ENCODE data around the gene DYNC1I2.

The DYNC1I2 gene

DNA sequence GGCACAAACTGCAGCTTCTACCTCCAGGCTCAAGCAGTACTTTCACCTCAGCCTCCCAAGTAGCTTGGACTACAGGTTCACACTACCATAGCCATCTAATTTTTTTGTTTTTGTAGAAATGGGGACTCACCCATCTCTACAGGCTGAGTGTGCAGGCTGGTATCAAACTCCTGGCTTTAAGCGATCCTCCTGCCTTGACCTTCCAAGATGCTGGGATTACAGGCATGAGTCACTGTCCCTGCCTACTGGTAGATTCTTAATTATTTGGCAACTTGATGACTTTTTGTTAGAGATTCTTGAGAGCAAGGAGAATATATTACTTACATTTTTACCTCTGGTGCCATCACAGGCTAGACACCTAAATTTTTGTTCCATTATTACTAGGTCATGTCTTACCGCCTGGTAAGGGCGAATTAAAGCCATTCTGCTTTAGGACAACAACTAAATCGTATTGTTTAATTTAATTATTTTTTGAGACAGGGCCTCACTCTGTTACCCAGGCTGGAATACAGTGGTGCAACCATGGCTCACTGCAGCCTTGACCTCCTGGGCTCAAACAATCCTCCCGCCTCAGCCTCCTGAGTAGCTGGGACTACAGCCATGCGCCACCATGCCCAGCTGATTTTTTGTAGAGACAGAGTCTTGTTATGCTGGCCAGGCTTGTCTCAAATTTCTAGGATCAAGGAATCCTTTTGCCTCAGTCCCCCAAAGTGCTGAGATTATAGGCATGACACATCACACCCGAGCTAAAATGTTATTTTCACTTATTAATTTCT is 15.7 kb downstream of the DYNC1I2 start:
- H3K9me3 Mint-ChIP-seq: no peaks in the 10 kb centered on the region
- H3K27me3 Mint-ChIP-seq: no peaks in the 10 kb centered on the region
- no peak overlapping the region for H3K4me3 Mint-ChIP-seq
- DNase-seq: no peak
- H3K27ac Mint-ChIP-seq: no peak overlapping the region
- H3K4me1 Mint-ChIP-seq: peaks cover 5 to 11% of the 10 kb centered on the region in 2 donors
- no peak for ATAC-seq (replicated peaks)
- H3K36me3 Mint-ChIP-seq: peaks cover 8 to 17% of the 10 kb centered on the region in 2 donors

DNA sequence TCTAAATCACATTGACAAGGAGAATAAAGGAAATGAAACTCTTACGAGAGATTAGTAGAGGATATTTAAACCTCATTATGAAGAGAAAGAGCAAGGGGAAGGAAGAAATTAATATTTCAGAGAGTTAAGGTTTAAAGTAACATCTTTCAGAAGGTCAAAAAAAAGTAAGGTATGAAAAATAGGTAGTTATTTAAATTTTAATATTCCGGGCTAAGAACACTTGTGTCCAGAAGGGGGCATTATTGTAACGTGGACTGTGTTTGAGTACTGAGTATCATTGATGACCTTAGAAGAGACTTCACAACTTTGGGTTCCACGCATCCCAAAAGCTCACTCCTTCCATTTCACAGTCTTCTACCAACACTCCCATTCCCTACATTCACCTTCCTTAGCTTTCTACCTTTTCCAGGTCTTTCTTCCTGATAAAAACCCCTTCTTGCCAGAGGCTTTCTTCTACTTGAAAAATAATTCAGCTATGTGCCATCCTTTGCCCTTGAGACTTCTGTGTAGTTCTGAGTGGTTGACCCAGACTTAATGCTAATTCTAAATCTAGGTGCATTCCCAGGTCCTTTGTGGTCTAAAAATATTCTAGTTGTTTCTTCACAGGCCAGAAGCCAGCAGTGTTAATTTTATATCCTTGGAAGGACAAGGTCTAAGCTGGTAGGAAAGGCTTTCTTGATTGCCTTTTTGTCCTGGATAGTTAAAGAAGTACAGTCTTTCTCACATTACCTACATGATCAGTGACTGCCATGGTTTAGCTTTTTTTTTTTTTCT is 16.5 kb downstream of the DYNC1I2 start:
- peak overlapping the region in 1 of 2 donors; percentile 26 for H3K4me3 Mint-ChIP-seq
- H3K4me1 Mint-ChIP-seq: peaks cover 5 to 11% of the 10 kb centered on the region in 2 donors
- H3K27me3 Mint-ChIP-seq: no peaks in the 10 kb centered on the region
- no peaks in the 10 kb centered on the region for H3K9me3 Mint-ChIP-seq
- H3K36me3 Mint-ChIP-seq: peaks cover 8 to 17% of the 10 kb centered on the region in 2 donors
- ATAC-seq (replicated peaks): peak; percentile 69 to 79
- no peak overlapping the region for H3K27ac Mint-ChIP-seq
- no peak for DNase-seq

DNA sequence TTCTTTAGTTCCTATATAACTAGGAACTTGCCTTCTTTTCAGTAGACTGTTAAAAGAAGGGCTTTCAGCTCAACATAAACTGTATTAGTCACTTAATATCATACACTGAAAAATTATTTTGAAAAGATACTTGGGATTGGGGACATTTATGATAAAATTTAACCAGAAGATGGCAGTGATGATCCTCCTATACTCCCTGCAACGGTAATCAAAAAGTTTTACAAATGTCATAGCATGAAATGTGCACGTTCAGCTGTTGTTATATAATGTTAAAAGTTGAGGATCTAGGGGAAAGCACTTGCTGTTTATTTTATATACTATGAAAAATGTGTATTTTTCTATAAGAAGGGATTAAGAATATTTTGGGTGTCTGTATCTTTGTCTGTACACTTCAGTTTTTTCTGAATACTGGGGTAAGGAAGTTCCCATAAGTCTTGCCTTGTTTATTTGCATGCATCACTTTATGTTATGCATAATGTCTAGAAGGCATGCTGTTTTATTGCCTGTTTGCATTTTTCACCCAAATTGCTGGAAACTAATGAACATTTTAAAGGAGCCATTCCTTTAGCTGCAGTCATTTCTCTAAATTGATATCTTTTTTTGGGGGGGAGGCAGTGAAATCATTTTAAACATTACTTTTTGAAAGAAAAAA is 19.0 kb downstream of the DYNC1I2 start:
- no peaks in the 10 kb centered on the region for H3K27me3 Mint-ChIP-seq
- no peak overlapping the region for H3K4me3 Mint-ChIP-seq
- no peak overlapping the region for H3K27ac Mint-ChIP-seq
- peaks cover 5 to 11% of the 10 kb centered on the region in 2 donors for H3K4me1 Mint-ChIP-seq
- DNase-seq (no peak), ATAC-seq (replicated peaks) (no peak)
- H3K36me3 Mint-ChIP-seq: peaks cover 9% of the 10 kb centered on the region in 2 donors
- H3K9me3 Mint-ChIP-seq: no peaks in the 10 kb centered on the region

DNA sequence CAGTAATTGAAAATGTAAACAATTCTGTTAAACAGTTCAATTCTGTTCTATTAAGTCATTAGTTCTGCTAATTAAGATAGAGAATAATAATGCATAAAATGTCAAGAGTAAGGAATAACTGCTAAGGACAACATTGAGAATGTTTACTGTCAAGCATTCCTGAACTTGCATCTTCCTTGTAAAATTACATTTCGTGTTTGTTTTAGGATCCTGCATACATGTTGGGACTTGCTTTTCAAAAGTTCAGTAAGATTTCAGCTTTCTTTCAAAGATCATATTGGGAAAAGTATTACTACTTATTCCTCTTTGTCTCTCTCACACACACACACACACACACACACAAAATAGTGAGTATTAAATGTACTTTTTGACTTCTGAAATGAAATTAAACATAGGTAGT is 20.5 kb downstream of the DYNC1I2 start:
- no peaks in the 10 kb centered on the region for H3K27me3 Mint-ChIP-seq
- ATAC-seq (replicated peaks) (no peak), DNase-seq (no peak)
- H3K4me3 Mint-ChIP-seq: no peak overlapping the region
- no peak overlapping the region for H3K27ac Mint-ChIP-seq
- H3K36me3 Mint-ChIP-seq: peaks cover 9 to 10% of the 10 kb centered on the region in 2 donors
- no peaks in the 10 kb centered on the region for H3K9me3 Mint-ChIP-seq
- H3K4me1 Mint-ChIP-seq: peaks cover 5 to 11% of the 10 kb centered on the region in 2 donors

DNA sequence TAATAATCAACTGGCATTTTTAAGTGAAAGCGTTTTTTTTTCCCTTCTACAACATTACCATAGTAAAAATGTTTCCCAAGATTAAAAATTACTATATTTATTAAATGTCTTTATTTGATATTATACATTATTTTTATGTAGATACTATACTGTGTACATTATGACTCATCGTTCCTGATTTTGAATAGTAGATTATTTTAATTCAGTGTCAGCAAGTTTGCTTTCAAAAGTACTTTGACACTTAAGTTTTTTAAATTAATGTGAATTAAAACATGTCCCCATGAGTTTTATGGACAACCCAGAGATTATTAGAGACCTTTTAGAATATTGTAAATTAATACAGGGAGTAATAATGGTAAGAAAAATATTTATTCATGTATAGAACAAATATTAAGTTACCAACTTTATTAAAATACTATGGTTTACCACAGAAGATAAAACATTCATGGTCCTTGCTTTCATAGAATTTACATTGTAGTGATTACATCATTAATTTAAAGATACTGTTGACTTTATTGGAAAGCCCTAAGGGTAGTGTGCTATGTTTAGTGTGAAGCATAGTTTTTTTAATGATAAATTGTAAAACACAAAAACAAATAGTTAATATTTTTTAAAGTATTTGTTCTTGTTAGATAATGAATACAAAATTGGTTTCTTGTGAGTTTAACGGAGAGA is 21.9 kb downstream of the DYNC1I2 start:
- Mint-ChIP-seq H3K27ac (no peak overlapping the region), H3K4me1 (no peaks in the 10 kb centered on the region), H3K9me3 (no peaks in the 10 kb centered on the region), H3K36me3 (peaks cover 4 to 7% of the 10 kb centered on the region in 2 donors), H3K4me3 (no peak overlapping the region), H3K27me3 (no peaks in the 10 kb centered on the region)
- DNase-seq (no peak), ATAC-seq (replicated peaks) (no peak)

- no peaks in the 10 kb centered on the region for H3K9me3 Mint-ChIP-seq
- no peaks in the 10 kb centered on the region for H3K4me1 Mint-ChIP-seq
- peaks cover 9 to 12% of the 10 kb centered on the region in 2 donors for H3K36me3 Mint-ChIP-seq
- no peak overlapping the region for H3K27ac Mint-ChIP-seq
- DNase-seq (no peak), ATAC-seq (replicated peaks) (no peak)
- H3K4me3 Mint-ChIP-seq: no peak overlapping the region
- no peaks in the 10 kb centered on the region for H3K27me3 Mint-ChIP-seq
Measured at GRCh38 chr2:171711351-171711750, 24.1 kb downstream of the DYNC1I2 start.

DNA sequence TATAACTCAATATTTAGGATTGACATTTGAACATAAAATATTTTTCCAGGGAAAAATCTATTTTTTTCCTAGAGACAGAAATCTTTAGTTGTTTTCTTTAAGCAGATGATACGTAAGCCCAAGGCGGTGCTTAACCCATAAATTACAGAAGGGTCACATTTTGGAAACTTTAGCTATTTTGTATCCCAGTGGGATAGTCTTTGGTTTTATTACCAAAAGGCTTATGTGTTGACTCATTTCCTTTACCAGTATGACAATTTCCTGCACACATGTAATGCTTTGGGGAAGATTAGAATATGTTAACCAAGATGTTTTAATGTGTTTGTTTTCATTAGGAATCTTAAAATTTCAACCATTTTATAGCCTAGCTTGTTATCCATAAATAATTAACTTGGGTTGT is 24.8 kb downstream of the DYNC1I2 start:
- Mint-ChIP-seq H3K4me3 (no peak overlapping the region), H3K36me3 (peaks cover 9 to 12% of the 10 kb centered on the region in 2 donors), H3K27me3 (no peaks in the 10 kb centered on the region), H3K9me3 (no peaks in the 10 kb centered on the region), H3K4me1 (no peaks in the 10 kb centered on the region), H3K27ac (no peak overlapping the region)
- DNase-seq (no peak), ATAC-seq (replicated peaks) (no peak)

DNA sequence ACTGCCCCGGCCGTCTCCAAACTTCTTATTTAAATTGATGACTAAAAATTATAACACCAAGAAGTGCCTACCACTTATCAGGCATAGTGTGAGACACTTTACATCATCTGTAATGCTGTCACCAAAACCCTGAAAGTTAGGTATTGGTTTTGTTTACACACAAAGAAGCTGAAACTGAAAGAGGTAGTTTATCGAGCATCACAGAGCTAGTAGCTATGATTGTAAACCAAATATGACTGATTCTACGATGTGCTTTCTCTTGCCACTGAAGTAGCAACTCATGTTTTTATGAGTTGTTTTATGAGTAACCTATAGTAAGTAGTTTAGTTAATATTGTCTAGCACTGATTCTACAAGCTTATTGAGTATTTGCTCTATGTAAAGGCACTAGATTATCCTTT is 31.5 kb downstream of the DYNC1I2 start:
- H3K4me3 Mint-ChIP-seq: no peak overlapping the region
- H3K36me3 Mint-ChIP-seq: peaks cover 9 to 25% of the 10 kb centered on the region in 2 donors
- DNase-seq (no peak), ATAC-seq (replicated peaks) (no peak)
- H3K9me3 Mint-ChIP-seq: no peaks in the 10 kb centered on the region
- H3K27ac Mint-ChIP-seq: no peak overlapping the region
- H3K4me1 Mint-ChIP-seq: no peaks in the 10 kb centered on the region
- no peaks in the 10 kb centered on the region for H3K27me3 Mint-ChIP-seq

- Mint-ChIP-seq H3K27me3 (no peaks in the 10 kb centered on the region), H3K4me1 (no peaks in the 10 kb centered on the region), H3K4me3 (no peak overlapping the region), H3K27ac (no peak overlapping the region), H3K36me3 (peaks cover 11 to 33% of the 10 kb centered on the region in 2 donors), H3K9me3 (no peaks in the 10 kb centered on the region)
- DNase-seq (no peak), ATAC-seq (replicated peaks) (no peak)
Measured at GRCh38 chr2:171719660-171720059, 32.4 kb downstream of the DYNC1I2 start.

GRCh38 chr2:171723716-171724683 is 36.7 kb downstream of the DYNC1I2 start:
- H3K4me3 Mint-ChIP-seq: no peak overlapping the region
- peaks cover 12 to 39% of the 10 kb centered on the region in 2 donors for H3K36me3 Mint-ChIP-seq
- no peak for DNase-seq
- no peaks in the 10 kb centered on the region for H3K27me3 Mint-ChIP-seq
- no peak for ATAC-seq (replicated peaks)
- peak overlapping the region; percentile 51 for H3K27ac Mint-ChIP-seq
- H3K4me1 Mint-ChIP-seq: no peaks in the 10 kb centered on the region
- H3K9me3 Mint-ChIP-seq: no peaks in the 10 kb centered on the region

DNA sequence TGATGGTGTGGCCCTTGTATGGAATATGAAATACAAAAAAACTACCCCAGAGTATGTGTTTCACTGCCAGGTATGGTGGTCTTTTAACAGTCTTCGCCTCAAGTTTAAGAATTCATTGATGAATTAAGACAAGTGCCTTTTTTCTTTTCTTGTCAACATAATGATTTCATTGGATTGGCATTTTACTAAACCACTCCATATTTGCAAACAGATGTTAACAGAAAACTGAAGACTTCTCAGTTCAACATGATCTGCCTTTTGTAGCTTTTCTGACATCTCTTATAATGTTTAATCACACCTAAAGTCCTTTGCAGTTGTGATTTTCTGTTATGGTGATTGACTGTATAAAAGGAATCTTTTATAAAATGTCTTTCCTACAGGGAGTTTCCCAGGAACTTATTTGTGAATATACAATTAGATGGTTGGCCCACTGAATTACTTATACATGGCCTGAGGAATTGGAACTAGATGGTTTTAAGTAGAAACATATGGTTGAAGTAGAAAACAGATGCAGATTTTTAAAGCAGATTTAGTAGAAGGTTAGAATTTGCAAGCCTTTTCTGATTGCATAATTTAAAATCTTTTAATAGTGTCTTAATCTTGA is 39.7 kb downstream of the DYNC1I2 start:
- no peak for ATAC-seq (replicated peaks)
- no peak for DNase-seq
- no peak overlapping the region for H3K27ac Mint-ChIP-seq
- no peaks in the 10 kb centered on the region for H3K9me3 Mint-ChIP-seq
- no peaks in the 10 kb centered on the region for H3K27me3 Mint-ChIP-seq
- H3K36me3 Mint-ChIP-seq: peaks cover 24 to 47% of the 10 kb centered on the region in 2 donors
- H3K4me3 Mint-ChIP-seq: no peak overlapping the region
- no peaks in the 10 kb centered on the region for H3K4me1 Mint-ChIP-seq

DNA sequence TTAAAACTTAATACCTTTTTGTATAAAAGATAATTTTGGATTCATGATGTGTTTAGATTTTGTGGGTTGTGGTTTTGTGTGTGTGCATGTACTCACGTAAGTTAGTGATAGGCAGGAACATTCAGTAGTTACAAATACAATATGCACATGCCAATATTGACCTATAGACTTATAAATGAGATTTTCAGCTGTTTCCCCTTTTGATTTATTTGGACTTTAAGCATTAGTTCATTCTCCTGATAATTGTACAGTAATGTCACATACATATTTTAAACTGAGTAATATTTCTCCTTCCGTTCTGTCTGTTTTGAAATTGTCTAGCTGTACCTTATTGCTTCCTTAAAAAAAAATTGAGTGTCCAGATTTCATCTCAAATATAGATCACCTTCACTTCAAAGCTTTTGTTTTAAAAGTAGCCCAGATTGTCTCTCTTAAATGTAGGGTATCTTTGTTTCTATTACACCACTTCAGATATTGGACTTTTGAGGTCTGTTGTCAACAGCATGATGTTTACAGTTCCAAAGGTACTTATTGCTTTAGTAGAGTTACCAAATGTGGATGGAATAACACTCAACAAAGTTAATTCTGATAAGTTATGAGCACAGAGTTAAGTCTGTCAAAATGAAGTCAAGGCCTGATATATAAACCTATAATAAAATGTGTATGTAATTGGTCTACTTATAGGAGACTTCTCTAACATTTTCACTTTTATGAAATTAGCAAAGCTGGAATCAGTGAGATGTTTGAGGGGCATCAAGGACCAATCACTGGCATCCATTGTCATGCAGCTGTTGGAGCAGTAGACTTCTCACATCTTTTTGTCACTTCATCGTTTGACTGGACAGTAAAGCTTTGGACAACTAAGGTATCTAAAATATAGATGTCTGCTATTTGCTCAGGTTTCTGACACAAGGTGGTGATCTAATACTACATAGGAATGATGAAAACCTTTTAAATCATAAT is 42.0 kb downstream of the DYNC1I2 start:
- H3K4me1 Mint-ChIP-seq: no peaks in the 10 kb centered on the region
- H3K9me3 Mint-ChIP-seq: no peaks in the 10 kb centered on the region
- H3K36me3 Mint-ChIP-seq: peaks cover 36 to 58% of the 10 kb centered on the region in 2 donors
- no peak overlapping the region for H3K27ac Mint-ChIP-seq
- H3K27me3 Mint-ChIP-seq: no peaks in the 10 kb centered on the region
- DNase-seq (no peak), ATAC-seq (replicated peaks) (no peak)
- H3K4me3 Mint-ChIP-seq: no peak overlapping the region

All from stimulated activated naive B cell treated with anti-CD40 and anti-IgM and Interleukin-4, amounts not matched to agents 10 μg/mL and 1 μg/mL and 100 μg/mL, for 72 hours (primary cell).